Activated naive CD8-positive, alpha-beta T cell treated with anti-CD3 and anti-CD28 coated beads, Interleukin-2, amount 50 U/mL, for 24 hours (primary cell): ENCODE measurements around the gene OR10H2.
"Not testable (repeated sequence)": the region's sequence is repeated elsewhere in the genome, so short reads cannot be mapped to it uniquely, and the experiment has no call there.

ENCODE experiments used
- ATAC-seq: fragments of 150-1000 bp; cut with Tn5 transposase; one replicate; pipeline ENCODE4 v1.10.0; 2021
- DNase-seq: peaks from one replicate; pipeline ENCODE4 v3.0.0; 2021
- H3K27ac Mint-ChIP-seq: one replicate; pipeline ENCODE4 v1.8.0; 2021; ENCODE audit warnings: mild to moderate bottlenecking, mixed read lengths
- H3K27me3 Mint-ChIP-seq: one replicate; pipeline ENCODE4 v1.8.0; 2021; ENCODE audit warnings: mixed read lengths
- H3K36me3 Mint-ChIP-seq: one replicate; pipeline ENCODE4 v1.8.0; 2021; ENCODE audit warnings: low read depth, mixed read lengths
- H3K4me1 Mint-ChIP-seq: one replicate; pipeline ENCODE4 v1.8.0; 2021; ENCODE audit warnings: mixed read lengths
- H3K4me3 Mint-ChIP-seq: one replicate; pipeline ENCODE4 v1.8.0; 2021; ENCODE audit warnings: mild to moderate bottlenecking, moderate library complexity, mixed read lengths
- H3K9me3 Mint-ChIP-seq: one replicate; pipeline ENCODE4 v1.8.0; 2021; ENCODE audit warnings: mixed read lengths

OR10H2 gene

GRCh38 chr19:15732388-15732787 is 4.6 kb downstream of the OR10H2 start:
- ATAC-seq: no peak
- peaks cover 8% of the 10 kb centered on the region for H3K27me3 Mint-ChIP-seq

GRCh38 chr19:15733895-15734294 is 6.1 kb downstream of the OR10H2 start:
- Mint-ChIP-seq H3K4me1 (no peaks in the 10 kb centered on the region), H3K36me3 (no peaks in the 10 kb centered on the region), H3K27ac (no peak overlapping the region), H3K4me3 (no peak overlapping the region), H3K27me3 (no peaks in the 10 kb centered on the region), H3K9me3 (no peaks in the 10 kb centered on the region)
- DNase-seq (no peak), ATAC-seq (no peak)

More at GRCh38 chr19:15732388-15732787, 4.6 kb downstream of the OR10H2 start:
- no peak for DNase-seq
- no peaks in the 10 kb centered on the region for H3K9me3 Mint-ChIP-seq
- H3K36me3 Mint-ChIP-seq: no peaks in the 10 kb centered on the region
- H3K4me1 Mint-ChIP-seq: no peaks in the 10 kb centered on the region
- no peak overlapping the region for H3K4me3 Mint-ChIP-seq
- no peak overlapping the region for H3K27ac Mint-ChIP-seq

- ATAC-seq (no peak), DNase-seq (no peak)
- no peak within 1 kb of the TSS for H3K27ac Mint-ChIP-seq
- no peak within 1 kb of the TSS for H3K4me3 Mint-ChIP-seq
- H3K27me3 Mint-ChIP-seq: peaks cover 9% of the 10 kb centered on the region
- H3K9me3 Mint-ChIP-seq: peaks cover 15% of the 10 kb centered on the region
- no peaks in the 10 kb centered on the region for H3K4me1 Mint-ChIP-seq
- peaks cover 5% of the 10 kb centered on the region for H3K36me3 Mint-ChIP-seq
Measured at GRCh38 chr19:15737722-15738121, 9.9 kb downstream of the OR10H2 start, which contains the start of gene OR10H3. TSS of gene OR10H3 (plus strand) at chr19:15737985. CDS start at chr19:15741393, 3,408 bp downstream.

GRCh38 chr19:15740785-15741184 is 13.0 kb downstream of the OR10H2 start:
- Mint-ChIP-seq H3K9me3 (peaks cover 15% of the 10 kb centered on the region), H3K36me3 (peaks cover 5% of the 10 kb centered on the region), H3K4me3 (no peak overlapping the region), H3K27ac (no peak overlapping the region), H3K27me3 (peaks cover 22% of the 10 kb centered on the region), H3K4me1 (no peaks in the 10 kb centered on the region)
- ATAC-seq (no peak), DNase-seq (no peak)

GRCh38 chr19:15748239-15748638 is 20.4 kb downstream of the OR10H2 start:
- peaks cover 56% of the 10 kb centered on the region for H3K27me3 Mint-ChIP-seq
- DNase-seq (no peak), ATAC-seq (no peak)
- H3K36me3 Mint-ChIP-seq: no peaks in the 10 kb centered on the region
- H3K9me3 Mint-ChIP-seq: no peaks in the 10 kb centered on the region
- no peak overlapping the region for H3K4me3 Mint-ChIP-seq
- H3K27ac Mint-ChIP-seq: no peak overlapping the region
- H3K4me1 Mint-ChIP-seq: no peaks in the 10 kb centered on the region

GRCh38 chr19:15758379-15758778 is 30.6 kb downstream of the OR10H2 start:
- H3K27ac Mint-ChIP-seq: no peak overlapping the region
- no peaks in the 10 kb centered on the region for H3K36me3 Mint-ChIP-seq
- no peak overlapping the region for H3K4me3 Mint-ChIP-seq
- H3K9me3 Mint-ChIP-seq: peaks cover 6% of the 10 kb centered on the region
- DNase-seq (no peak), ATAC-seq (no peak)
- peaks cover 50% of the 10 kb centered on the region for H3K27me3 Mint-ChIP-seq
- H3K4me1 Mint-ChIP-seq: no peaks in the 10 kb centered on the region

GRCh38 chr19:15759962-15760565 is 32.2 kb downstream of the OR10H2 start:
- peaks cover 6% of the 10 kb centered on the region for H3K9me3 Mint-ChIP-seq

GRCh38 chr19:15769586-15769985 is 41.8 kb downstream of the OR10H2 start:
- no peak for DNase-seq
- Mint-ChIP-seq H3K9me3 (no peaks in the 10 kb centered on the region), H3K36me3 (no peaks in the 10 kb centered on the region), H3K27ac (no peak overlapping the region), H3K4me3 (no peak overlapping the region), H3K27me3 (peaks cover 24% of the 10 kb centered on the region), H3K4me1 (no peaks in the 10 kb centered on the region)
- ATAC-seq: no peak

More at GRCh38 chr19:15759962-15760565, 32.2 kb downstream of the OR10H2 start:
- H3K4me3 Mint-ChIP-seq: peak overlapping the region; percentile 30
- no peak overlapping the region for H3K27ac Mint-ChIP-seq
- peaks cover 42% of the 10 kb centered on the region for H3K27me3 Mint-ChIP-seq
- DNase-seq: no peak
- no peaks in the 10 kb centered on the region for H3K4me1 Mint-ChIP-seq
- ATAC-seq: no peak
- H3K36me3 Mint-ChIP-seq: no peaks in the 10 kb centered on the region

- ATAC-seq, H3K4me1 Mint-ChIP-seq, H3K4me3 Mint-ChIP-seq, H3K36me3 Mint-ChIP-seq, DNase-seq, H3K9me3 Mint-ChIP-seq, H3K27ac Mint-ChIP-seq: not testable (repeated sequence)
- peaks cover 19% of the 10 kb centered on the region for H3K27me3 Mint-ChIP-seq
Measured at GRCh38 chr19:15774159-15774558, 46.3 kb downstream of the OR10H2 start.

GRCh38 chr19:15775249-15775648 is 47.4 kb downstream of the OR10H2 start:
- DNase-seq (no peak), ATAC-seq (no peak)
- no peak overlapping the region for H3K4me3 Mint-ChIP-seq
- no peaks in the 10 kb centered on the region for H3K4me1 Mint-ChIP-seq
- no peaks in the 10 kb centered on the region for H3K9me3 Mint-ChIP-seq
- H3K27ac Mint-ChIP-seq: no peak overlapping the region
- no peaks in the 10 kb centered on the region for H3K36me3 Mint-ChIP-seq
- H3K27me3 Mint-ChIP-seq: peaks cover 15% of the 10 kb centered on the region

GRCh38 chr19:15776264-15776663 is 48.4 kb downstream of the OR10H2 start:
- H3K27me3 Mint-ChIP-seq: peaks cover 11% of the 10 kb centered on the region
- no peaks in the 10 kb centered on the region for H3K36me3 Mint-ChIP-seq
- no peak overlapping the region for H3K27ac Mint-ChIP-seq
- H3K9me3 Mint-ChIP-seq: no peaks in the 10 kb centered on the region
- DNase-seq (no peak), ATAC-seq (no peak)
- no peak overlapping the region for H3K4me3 Mint-ChIP-seq
- H3K4me1 Mint-ChIP-seq: no peaks in the 10 kb centered on the region

GRCh38 chr19:15776991-15777970 is 49.5 kb downstream of the OR10H2 start:
- ATAC-seq (no peak), DNase-seq (no peak)
- Mint-ChIP-seq H3K36me3 (no peaks in the 10 kb centered on the region), H3K27ac (no peak overlapping the region), H3K27me3 (peaks cover 4% of the 10 kb centered on the region), H3K4me3 (no peak overlapping the region), H3K9me3 (no peaks in the 10 kb centered on the region), H3K4me1 (no peaks in the 10 kb centered on the region)
